Hepatocyte (in vitro differentiated cells): ENCODE results near the gene PSMB2. TPM values are rescaled to one million over a fixed set of nuclear protein-coding genes. Genes with fewer than 3 reads are reported as not detected.

Experiments used
- DNase-seq: peaks from one replicate; pipeline ENCODE4 v3.0.0-alpha.2; 2016; ENCODE audit warnings: low spot score
- H2AFZ ChIP-seq: fragments of 200-600 bp; sonication (generic); 2 replicates; pipeline ENCODE4 v1.6.0; 2016; ENCODE audit warnings: antibody characterized with exemption, mild to moderate bottlenecking
- H3K27ac ChIP-seq: fragments of 200-600 bp; sonication (generic); 2 replicates; pipeline ENCODE4 v1.5.1; 2016; ENCODE audit warnings: mild to moderate bottlenecking
- H3K27me3 ChIP-seq: fragments of 200-600 bp; sonication (generic); 2 replicates; pipeline ENCODE4 v1.6.1; 2016
- H3K36me3 ChIP-seq: fragments of 200-600 bp; sonication (generic); replicated peaks from 2 replicates; pipeline ENCODE4 v1.5.1; 2016; ENCODE audit warnings: low read depth; ENCODE audit not compliant: insufficient read depth
- H3K4me1 ChIP-seq: fragments of 200-600 bp; sonication (generic); 2 replicates; pipeline ENCODE4 v1.5.1; 2016; ENCODE audit warnings: mild to moderate bottlenecking, moderate library complexity; ENCODE audit not compliant: insufficient read depth
- H3K4me2 ChIP-seq: fragments of 200-600 bp; sonication (generic); 2 replicates; pipeline ENCODE4 v1.6.0; 2016
- H3K4me3 ChIP-seq: fragments of 200-600 bp; sonication (generic); 2 replicates; pipeline ENCODE4 v1.5.1; 2016; ENCODE audit warnings: mild to moderate bottlenecking
- H3K79me2 ChIP-seq: fragments of 200-600 bp; sonication (generic); 2 replicates; pipeline ENCODE4 v1.6.0; 2017; ENCODE audit warnings: mild to moderate bottlenecking
- H3K9me2 ChIP-seq: fragments of 200-600 bp; sonication (generic); replicated peaks from 2 replicates; pipeline ENCODE4 v1.6.0; 2017; ENCODE audit warnings: mild to moderate bottlenecking; ENCODE audit not compliant: insufficient read depth
- H3K9me3 ChIP-seq: fragments of 200-600 bp; sonication (generic); 2 replicates; pipeline ENCODE4 v1.5.1; 2016; ENCODE audit warnings: low read depth, mild to moderate bottlenecking
- H4K20me1 ChIP-seq: fragments of 200-600 bp; sonication (generic); 2 replicates; pipeline ENCODE4 v1.6.0; 2016; ENCODE audit warnings: mild to moderate bottlenecking; ENCODE audit not compliant: insufficient read depth, poor library complexity, severe bottlenecking
- EZH2 ChIP-seq: fragments of 200-600 bp; sonication (generic); IDR thresholded peaks from 2 replicates; pipeline ENCODE4 v1.6.1; 2016; ENCODE audit warnings: antibody characterized with exemption, mild to moderate bottlenecking, borderline replicate concordance
- EZH2phosphoT487 ChIP-seq: fragments of 200-600 bp; sonication (generic); IDR thresholded peaks from one replicate; pipeline ENCODE4 v1.6.1; 2018; ENCODE audit warnings: antibody characterized with exemption, mild to moderate bottlenecking, low read depth, moderate library complexity; ENCODE audit not compliant: unreplicated experiment, severe bottlenecking
- WGBS: methylation state at CpG from one replicate; pipeline ENCODE4 v1.1.6; 2016; ENCODE audit warnings: low lambda C conversion rate; ENCODE audit errors: missing lambda C conversion rate; 5-methylcytosine and 5-hydroxymethylcytosine counted together
- polyA plus RNA-seq: library from polyadenylated mRNA; unstranded; fragments of >200 nt; fragmentation: Nextera tagmentation; extraction: Ambion mirVana; gene quantifications from 2 replicates; pipeline ENCODE4 v1.2.1, GENCODE V29; 2016
- total RNA-seq: library from RNA; depleted of rRNA; stranded (reverse); fragments of >200 nt; gene quantifications from 2 replicates; pipeline ENCODE4 v1.2.3, GENCODE V29; 2014
- TF ChIP-seq, protein P1 (sequence below): fragments of 200-600 bp; sonication (generic); IDR thresholded peaks from 2 replicates; pipeline ENCODE4 v1.5.1; 2016; ENCODE audit warnings: antibody characterized with exemption, mild to moderate bottlenecking; ENCODE audit not compliant: poor library complexity

The PSMB2 gene
- total and polyA plus RNA-seq, 2 experiments from 2014 or later, result 42.6 to 98.8 TPM

DNA sequence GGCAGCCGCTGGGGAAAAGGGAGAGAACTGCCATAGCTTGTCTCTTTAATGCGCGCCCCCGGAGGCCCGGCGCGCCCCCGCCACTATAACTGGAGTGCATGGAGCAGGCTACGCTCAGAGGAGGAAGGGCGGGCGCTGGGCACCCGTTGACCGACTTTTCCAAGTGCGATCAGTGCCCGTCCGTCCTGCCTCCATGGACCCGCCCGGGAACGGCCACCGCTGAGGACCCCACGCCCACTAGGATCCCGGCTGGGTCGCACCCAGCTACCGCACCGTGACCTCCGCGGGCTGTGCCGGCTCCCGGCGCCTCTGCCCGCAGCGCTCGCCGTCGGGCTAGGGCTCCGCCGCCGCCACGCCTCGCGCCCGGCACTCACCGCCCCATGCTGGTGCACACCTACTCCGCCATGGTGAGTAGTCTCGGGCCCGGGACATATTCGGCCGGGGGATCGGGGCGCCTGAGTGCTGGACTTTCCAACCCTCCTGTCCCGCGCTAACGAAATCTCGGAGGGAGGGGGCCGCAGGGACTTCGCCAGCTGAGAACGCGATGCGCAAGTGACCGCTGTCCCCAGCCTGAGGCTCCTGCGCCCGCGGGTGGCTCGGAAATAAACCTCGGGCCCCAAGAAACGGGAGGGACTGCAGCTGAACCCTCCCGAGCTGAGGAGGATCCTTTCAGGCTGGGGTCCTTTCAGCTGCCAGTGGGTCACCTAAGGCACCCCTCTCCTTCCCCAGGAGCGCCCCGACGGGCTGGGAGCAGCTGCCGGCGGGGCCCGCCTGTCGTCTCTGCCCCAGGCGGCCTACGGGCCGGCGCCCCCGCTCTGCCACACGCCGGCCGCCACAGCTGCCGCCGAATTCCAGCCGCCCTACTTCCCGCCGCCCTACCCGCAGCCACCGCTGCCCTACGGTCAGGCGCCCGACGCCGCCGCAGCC lies 67.9 kb downstream of the PSMB2 start, which contains the start of gene TFAP2E:
TSS of gene TFAP2E (plus strand) at position 117 of the 927 bp plus-strand sequence. CDS start at position 381, 264 bp downstream.
- no peak within 1 kb of the TSS for H3K27ac ChIP-seq
- peak within 1 kb of the TSS; percentile 77 for H3K4me3 ChIP-seq
- WGBS, result 5% methylated on average over 68 of the region's 95 CpGs
- H3K4me1 ChIP-seq, result peaks cover 24% of the 10 kb centered on the region
- no peaks in the 10 kb centered on the region for H3K9me3 ChIP-seq
- peaks cover 76% of the 10 kb centered on the region for H3K27me3 ChIP-seq
- H2AFZ ChIP-seq, result peak within 1 kb of the TSS; percentile 66
- H3K9me2 ChIP-seq, result no peaks in the 10 kb centered on the region
- TF ChIP-seq, protein P1, sequence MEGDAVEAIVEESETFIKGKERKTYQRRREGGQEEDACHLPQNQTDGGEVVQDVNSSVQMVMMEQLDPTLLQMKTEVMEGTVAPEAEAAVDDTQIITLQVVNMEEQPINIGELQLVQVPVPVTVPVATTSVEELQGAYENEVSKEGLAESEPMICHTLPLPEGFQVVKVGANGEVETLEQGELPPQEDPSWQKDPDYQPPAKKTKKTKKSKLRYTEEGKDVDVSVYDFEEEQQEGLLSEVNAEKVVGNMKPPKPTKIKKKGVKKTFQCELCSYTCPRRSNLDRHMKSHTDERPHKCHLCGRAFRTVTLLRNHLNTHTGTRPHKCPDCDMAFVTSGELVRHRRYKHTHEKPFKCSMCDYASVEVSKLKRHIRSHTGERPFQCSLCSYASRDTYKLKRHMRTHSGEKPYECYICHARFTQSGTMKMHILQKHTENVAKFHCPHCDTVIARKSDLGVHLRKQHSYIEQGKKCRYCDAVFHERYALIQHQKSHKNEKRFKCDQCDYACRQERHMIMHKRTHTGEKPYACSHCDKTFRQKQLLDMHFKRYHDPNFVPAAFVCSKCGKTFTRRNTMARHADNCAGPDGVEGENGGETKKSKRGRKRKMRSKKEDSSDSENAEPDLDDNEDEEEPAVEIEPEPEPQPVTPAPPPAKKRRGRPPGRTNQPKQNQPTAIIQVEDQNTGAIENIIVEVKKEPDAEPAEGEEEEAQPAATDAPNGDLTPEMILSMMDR, result no peak
- TF ChIP-seq EZH2phosphoT487, result peak; percentile 74
- TF ChIP-seq EZH2, result peak; percentile 89
- no peaks in the 10 kb centered on the region for H3K79me2 ChIP-seq
- DNase-seq, result no peak
- no peaks in the 10 kb centered on the region for H4K20me1 ChIP-seq
- H3K36me3 ChIP-seq, result no peaks in the 10 kb centered on the region
- peak within 1 kb of the TSS; percentile 97 for H3K4me2 ChIP-seq

DNA sequence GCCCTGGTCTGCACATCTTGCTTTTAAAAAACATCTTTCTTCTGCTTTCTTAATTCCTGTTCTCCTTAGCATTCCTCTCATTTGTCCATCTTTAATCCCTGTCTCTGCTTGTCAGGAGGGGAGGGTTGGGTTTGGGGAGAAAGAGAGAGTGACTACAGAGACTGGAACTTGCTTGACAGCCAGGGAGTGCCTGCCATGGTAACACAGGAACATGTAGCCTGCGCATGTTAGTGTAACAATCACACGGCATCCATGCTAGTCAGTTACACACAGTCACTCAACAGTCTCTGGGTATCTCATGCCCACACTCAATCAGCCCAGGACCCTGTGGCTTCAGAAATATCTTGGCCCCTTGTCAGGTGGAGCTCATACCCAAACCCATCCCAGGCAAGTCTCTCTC lies 69.0 kb downstream of the PSMB2 start:
- H3K9me3 ChIP-seq, result no peaks in the 10 kb centered on the region
- no peak overlapping the region for H2AFZ ChIP-seq
- no peaks in the 10 kb centered on the region for H4K20me1 ChIP-seq
- no peaks in the 10 kb centered on the region for H3K9me2 ChIP-seq
- no peak overlapping the region for H3K27ac ChIP-seq
- no peak for DNase-seq
- H3K4me2 ChIP-seq, result no peak overlapping the region
- peaks cover 14% of the 10 kb centered on the region for H3K4me1 ChIP-seq
- H3K79me2 ChIP-seq, result no peaks in the 10 kb centered on the region
- no peak overlapping the region for H3K4me3 ChIP-seq
- TF ChIP-seq EZH2, result no peak
- 100% methylated on average over 2 of the region's 2 CpGs for WGBS
- H3K27me3 ChIP-seq, result peaks cover 64% of the 10 kb centered on the region
- no peaks in the 10 kb centered on the region for H3K36me3 ChIP-seq

DNA sequence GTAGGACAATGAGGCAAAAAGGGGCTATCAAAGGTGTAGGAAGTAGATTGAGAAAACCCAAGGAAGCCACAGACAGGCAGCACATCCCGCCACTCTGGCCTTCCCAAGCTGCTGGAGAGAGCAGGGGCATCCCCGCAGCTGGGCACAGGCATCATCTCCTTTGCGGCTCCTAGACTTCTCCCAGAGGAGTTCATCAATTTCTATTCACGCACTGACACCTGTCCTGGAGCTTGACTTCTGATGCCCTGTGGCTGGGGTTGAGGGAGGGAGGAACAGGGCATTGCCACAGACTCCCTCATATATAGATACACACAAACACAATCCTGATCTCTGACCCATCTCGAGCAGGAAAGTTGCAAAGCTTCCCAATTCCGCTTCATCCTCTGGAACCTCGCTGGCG lies 70.1 kb downstream of the PSMB2 start:
- 83% methylated on average over 8 of the region's 8 CpGs for WGBS
- no peak overlapping the region for H3K27ac ChIP-seq
- H3K27me3 ChIP-seq, result peaks cover 54% of the 10 kb centered on the region

More for the DNA sequence above, 70.1 kb downstream of the PSMB2 start:
- no peaks in the 10 kb centered on the region for H4K20me1 ChIP-seq
- no peak for DNase-seq
- H3K36me3 ChIP-seq, result no peaks in the 10 kb centered on the region
- TF ChIP-seq, protein P1, result no peak
- no peak for TF ChIP-seq EZH2
- TF ChIP-seq EZH2phosphoT487, result no peak
- no peaks in the 10 kb centered on the region for H3K9me2 ChIP-seq
- H3K4me1 ChIP-seq, result peaks cover 10% of the 10 kb centered on the region
- H3K79me2 ChIP-seq, result no peaks in the 10 kb centered on the region
- H3K9me3 ChIP-seq, result no peaks in the 10 kb centered on the region
- no peak overlapping the region for H2AFZ ChIP-seq
- H3K4me3 ChIP-seq, result no peak overlapping the region
- no peak overlapping the region for H3K4me2 ChIP-seq
